ENCODE results near the gene THBD. TPM values are rescaled to one million over a fixed set of nuclear protein-coding genes. Genes with fewer than 3 reads are reported as not detected.
"Not testable (repeated sequence)": the region's sequence is repeated elsewhere in the genome, so short reads cannot be mapped to it uniquely, and the experiment has no call there.

Gene THBD
- total RNA-seq, 1 donor from 2014 or later = 37.5 TPM

DNA sequence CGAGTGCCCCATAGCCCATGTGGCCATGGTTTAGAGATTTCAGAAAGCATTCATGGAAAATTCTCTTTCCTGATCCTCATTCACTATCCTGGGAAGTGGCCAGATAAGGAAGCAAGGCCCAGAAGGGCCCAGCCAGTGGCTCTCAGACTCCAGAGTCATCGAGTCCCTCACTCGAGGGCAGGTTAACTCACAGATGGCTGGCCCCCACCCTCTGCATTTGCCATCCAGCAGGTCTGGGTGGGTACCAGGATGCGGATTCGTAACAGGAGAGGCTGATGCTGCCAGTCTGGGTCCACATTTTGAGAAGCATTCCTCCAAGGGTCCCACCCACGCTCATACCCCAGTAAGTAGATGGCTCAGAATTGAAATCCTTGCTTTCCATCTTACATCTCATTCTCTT, 18.1 kb downstream of the THBD start:
- DNase-seq (ENCODE audit: low spot score) = no peak
- Mint-ChIP-seq H3K36me3 (ENCODE audit: low read depth) (no peaks in the 10 kb centered on the region), H3K4me3 (ENCODE audit: unreplicated experiment) (no peak overlapping the region), H3K4me1 (ENCODE audit: low read depth) (no peaks in the 10 kb centered on the region), H3K9me3 (ENCODE audit: low read depth) (no peaks in the 10 kb centered on the region), H3K27ac (ENCODE audit: unreplicated experiment) (no peak overlapping the region), H3K27me3 (ENCODE audit: low read depth) (peaks cover 3% of the 10 kb centered on the region)
- no peak for TF ChIP-seq CTCF (IDR thresholded peaks at IDR 0.05)

DNA sequence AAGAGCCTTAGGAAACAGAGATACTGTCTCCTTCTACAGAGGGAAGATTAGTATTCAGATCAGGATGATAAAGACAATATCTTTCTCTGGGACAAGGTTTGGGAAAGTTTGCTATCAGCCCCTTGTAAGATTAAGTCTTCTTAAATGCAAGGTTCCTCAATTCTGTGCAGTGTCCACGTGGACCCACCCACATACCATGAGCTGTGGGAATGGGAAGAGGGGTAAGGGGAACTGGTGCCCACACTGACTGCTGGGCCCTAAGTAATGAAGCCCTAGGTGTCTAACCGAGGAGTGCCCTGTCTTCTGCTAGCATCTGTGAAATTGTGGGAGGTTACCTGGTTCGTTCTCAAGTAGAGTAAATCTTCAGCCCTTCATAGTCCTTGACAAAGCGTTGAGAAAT, 20.1 kb downstream of the THBD start:
- Mint-ChIP-seq H3K27me3 (ENCODE audit: low read depth) (peaks cover 3% of the 10 kb centered on the region), H3K9me3 (ENCODE audit: low read depth) (no peaks in the 10 kb centered on the region), H3K36me3 (ENCODE audit: low read depth) (no peaks in the 10 kb centered on the region), H3K27ac (ENCODE audit: unreplicated experiment) (no peak overlapping the region), H3K4me1 (ENCODE audit: low read depth) (no peaks in the 10 kb centered on the region), H3K4me3 (ENCODE audit: unreplicated experiment) (no peak overlapping the region)
- no peak for DNase-seq (ENCODE audit: low spot score)
- TF ChIP-seq CTCF (IDR thresholded peaks at IDR 0.05) = no peak

GRCh38 chr20:23028392-23028791, 21.1 kb downstream of the THBD start:
- no peak overlapping the region for H3K4me3 Mint-ChIP-seq (ENCODE audit: unreplicated experiment)
- H3K4me1 Mint-ChIP-seq (ENCODE audit: low read depth) = no peaks in the 10 kb centered on the region
- no peak for DNase-seq (ENCODE audit: low spot score)
- H3K36me3 Mint-ChIP-seq (ENCODE audit: low read depth) = no peaks in the 10 kb centered on the region
- H3K27ac Mint-ChIP-seq (ENCODE audit: unreplicated experiment) = no peak overlapping the region
- H3K9me3 Mint-ChIP-seq (ENCODE audit: low read depth) = no peaks in the 10 kb centered on the region
- H3K27me3 Mint-ChIP-seq (ENCODE audit: low read depth) = peaks cover 2% of the 10 kb centered on the region
- no peak for TF ChIP-seq CTCF (IDR thresholded peaks at IDR 0.05)

DNA sequence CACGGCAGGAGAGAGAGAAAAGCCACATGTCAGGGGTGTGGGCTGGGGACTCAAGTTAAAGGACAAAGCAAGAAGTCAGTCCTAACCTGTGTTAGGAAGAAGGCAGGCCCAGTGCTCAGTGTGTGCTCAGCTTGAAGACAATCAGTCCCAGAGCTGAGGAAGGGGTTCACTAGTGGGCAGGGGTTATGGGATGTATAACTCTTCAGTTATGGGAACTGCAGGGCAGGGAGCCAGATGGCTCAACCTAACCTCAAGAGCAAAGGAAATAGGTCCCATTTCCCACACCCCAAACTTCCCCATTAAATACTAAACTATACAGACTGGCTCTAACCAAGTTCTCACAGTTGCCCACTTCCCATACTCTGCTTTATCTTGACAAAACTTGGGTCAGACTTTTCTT, 21.8 kb downstream of the THBD start:
- Mint-ChIP-seq H3K4me1 (ENCODE audit: low read depth) (no peaks in the 10 kb centered on the region), H3K27me3 (ENCODE audit: low read depth) (peaks cover 2% of the 10 kb centered on the region), H3K9me3 (ENCODE audit: low read depth) (no peaks in the 10 kb centered on the region), H3K36me3 (ENCODE audit: low read depth) (no peaks in the 10 kb centered on the region), H3K27ac (ENCODE audit: unreplicated experiment) (no peak overlapping the region), H3K4me3 (ENCODE audit: unreplicated experiment) (no peak overlapping the region)
- DNase-seq (ENCODE audit: low spot score) = no peak
- TF ChIP-seq CTCF (IDR thresholded peaks at IDR 0.05) = no peak

GRCh38 chr20:23025503-23025902, 24.0 kb downstream of the THBD start:
- H3K4me1 Mint-ChIP-seq (ENCODE audit: low read depth); H3K27ac Mint-ChIP-seq (ENCODE audit: unreplicated experiment); DNase-seq (ENCODE audit: low spot score); H3K4me3 Mint-ChIP-seq (ENCODE audit: unreplicated experiment); H3K9me3 Mint-ChIP-seq (ENCODE audit: low read depth); H3K27me3 Mint-ChIP-seq (ENCODE audit: low read depth); H3K36me3 Mint-ChIP-seq (ENCODE audit: low read depth): not testable (repeated sequence)

- DNase-seq (ENCODE audit: low spot score) = no peak
- Mint-ChIP-seq H3K4me3 (ENCODE audit: unreplicated experiment) (no peak overlapping the region), H3K9me3 (ENCODE audit: low read depth) (no peaks in the 10 kb centered on the region), H3K36me3 (ENCODE audit: low read depth) (no peaks in the 10 kb centered on the region), H3K27me3 (ENCODE audit: low read depth) (no peaks in the 10 kb centered on the region), H3K4me1 (ENCODE audit: low read depth) (no peaks in the 10 kb centered on the region), H3K27ac (ENCODE audit: unreplicated experiment) (no peak overlapping the region)
- TF ChIP-seq CTCF (IDR thresholded peaks at IDR 0.05) = no peak
Observed at GRCh38 chr20:23024701-23025100, 24.8 kb downstream of the THBD start.

Data from chondrocyte (in vitro differentiated cells).